Femur (tissue), 1 donor: Measurements from ENCODE around the gene KRTAP4-7.
"Not testable (repeated sequence)": the region's sequence is repeated elsewhere in the genome, so short reads cannot be mapped to it uniquely, and the experiment has no call there.

ENCODE experiments used
- DNase-seq: peaks from one replicate; pipeline ENCODE4 v3.0.0-alpha.2; 2017

Gene KRTAP4-7

DNA sequence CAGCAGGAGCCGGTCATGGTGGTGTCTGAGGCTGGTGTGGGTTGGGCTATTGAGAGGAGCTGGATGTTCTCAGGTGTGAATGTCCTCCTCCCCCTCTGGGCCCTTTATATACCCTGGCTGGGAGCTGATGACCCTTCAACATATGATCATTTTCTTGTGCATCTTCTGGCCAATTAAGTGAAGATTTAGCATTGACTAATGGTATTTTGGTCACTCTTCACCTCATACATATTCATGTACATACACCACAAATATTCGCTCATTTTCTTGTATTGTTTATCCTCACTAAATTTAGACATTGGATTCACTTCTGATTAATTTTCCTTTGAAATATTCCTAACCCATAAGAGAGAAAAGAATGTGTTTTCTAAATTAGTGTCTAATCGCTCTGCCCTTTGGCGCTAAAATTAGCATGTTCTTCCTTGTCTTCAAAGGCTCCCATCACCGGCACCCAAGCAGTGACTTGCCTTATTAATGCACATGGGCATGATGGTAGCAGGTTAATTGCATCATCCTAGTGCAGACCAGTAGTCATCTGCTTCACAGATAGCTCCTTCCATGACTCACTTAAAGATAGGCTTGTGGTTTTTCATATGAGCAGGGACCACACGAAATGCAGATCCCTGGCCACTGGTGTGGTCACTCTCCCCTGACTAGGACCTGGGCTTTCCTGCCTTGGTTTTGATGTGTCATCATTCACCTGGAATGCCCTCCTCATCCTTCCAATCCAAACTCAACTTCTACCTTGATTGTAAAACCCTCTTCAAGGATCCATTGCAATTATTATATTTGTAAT is 17.9 kb upstream of the KRTAP4-7 start, which contains the start of gene KRTAP2-4:
Gene KRTAP2-4 (minus strand): TSS at position 51 of the 796 bp plus-strand sequence. CDS start 34 bp downstream, at position 17.
- DNase-seq = no peak

DNA sequence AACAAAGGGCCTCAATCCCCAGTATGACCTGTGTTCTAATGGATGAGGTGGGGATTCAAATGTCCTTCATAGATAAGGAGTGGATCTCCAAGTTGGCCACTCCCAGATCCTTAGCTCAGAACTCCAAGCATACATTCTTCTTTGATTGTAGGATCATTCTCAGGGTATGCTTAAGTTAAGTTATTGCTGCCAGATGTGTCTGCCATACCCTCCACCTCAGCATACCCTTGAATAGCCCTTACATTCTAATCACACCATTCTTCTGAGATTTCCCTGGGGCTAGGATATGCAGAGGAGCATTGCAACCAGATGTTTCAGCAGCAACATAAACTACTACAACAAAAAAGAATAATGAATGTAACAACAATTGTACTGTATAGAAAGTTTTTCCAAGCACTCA is 16.7 kb upstream of the KRTAP4-7 start:
- DNase-seq = no peak

DNA sequence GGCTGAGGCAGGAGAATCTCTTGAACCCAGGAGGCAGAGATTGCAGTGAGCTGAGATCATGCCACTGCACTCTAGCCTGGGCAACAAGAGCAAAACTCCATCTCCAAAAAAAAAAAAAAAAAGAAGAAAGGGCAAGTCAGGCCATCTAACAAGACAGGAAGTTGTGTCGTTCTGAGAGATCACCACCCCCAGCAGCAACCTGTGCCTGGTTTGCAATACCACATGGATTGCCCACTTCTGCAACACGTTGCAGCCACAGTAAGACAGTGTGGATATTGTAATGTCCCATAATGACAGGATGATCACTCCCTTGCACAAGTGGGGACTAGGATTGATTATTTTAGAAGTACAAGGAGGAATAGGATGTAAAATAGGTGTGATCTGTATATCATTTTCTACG is 14.9 kb upstream of the KRTAP4-7 start:
- DNase-seq = no peak

DNA sequence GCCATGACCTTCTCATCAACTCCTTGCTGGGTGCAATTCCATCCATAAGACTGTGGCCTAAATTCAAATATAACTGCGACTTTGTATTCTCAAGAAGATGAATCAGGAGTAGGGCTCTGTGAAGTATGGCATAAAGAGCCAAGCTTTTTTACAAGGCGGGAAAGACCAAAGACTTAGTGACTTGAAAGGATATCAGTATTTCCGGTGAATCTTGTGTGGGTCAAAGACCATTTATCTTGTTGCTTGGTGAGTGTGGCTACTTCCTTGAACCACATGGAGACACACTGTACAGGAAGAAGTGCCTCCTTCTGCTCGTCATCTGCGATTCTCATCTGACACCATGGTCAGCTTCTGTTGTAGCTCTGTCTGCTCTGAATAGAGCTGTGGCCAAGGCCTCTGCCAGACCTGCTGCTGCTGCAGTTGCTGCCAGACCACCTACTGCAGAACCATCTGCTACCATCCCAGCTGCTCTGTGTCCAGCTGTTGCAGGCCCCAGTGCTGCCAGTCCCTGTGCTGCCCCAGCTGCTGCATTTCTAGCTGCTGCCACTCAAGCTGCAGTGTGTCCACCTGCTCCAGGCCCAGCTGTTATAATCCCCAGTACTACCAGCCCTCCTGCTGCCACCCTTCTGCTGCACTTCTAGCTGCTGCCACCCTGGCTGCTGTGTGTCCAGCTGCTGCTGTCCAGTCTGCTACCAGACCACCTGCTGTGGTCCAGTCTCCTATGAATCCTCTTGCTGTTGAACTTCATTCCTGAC is 12.2 kb upstream of the KRTAP4-7 start:
- DNase-seq = peak; percentile 30

DNA sequence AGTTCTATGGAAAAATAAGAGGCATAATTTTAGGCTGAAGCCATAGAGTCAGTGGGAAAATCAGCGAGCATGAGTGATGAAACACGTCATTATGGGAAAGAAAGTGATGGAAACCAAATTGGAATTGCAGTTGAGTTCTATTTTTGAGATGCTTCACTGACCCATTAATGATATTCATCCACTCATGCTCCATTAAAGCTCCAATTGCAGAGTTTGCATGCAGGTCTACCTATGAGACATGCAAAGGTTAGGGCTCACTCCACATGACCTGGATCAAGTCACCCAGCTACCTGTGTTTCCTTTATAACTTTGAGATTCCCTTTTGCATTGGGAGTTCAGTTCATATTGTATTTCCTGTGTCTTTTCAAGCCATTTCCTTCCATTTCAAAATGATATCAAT is 10.3 kb upstream of the KRTAP4-7 start:
- no peak for DNase-seq

DNA sequence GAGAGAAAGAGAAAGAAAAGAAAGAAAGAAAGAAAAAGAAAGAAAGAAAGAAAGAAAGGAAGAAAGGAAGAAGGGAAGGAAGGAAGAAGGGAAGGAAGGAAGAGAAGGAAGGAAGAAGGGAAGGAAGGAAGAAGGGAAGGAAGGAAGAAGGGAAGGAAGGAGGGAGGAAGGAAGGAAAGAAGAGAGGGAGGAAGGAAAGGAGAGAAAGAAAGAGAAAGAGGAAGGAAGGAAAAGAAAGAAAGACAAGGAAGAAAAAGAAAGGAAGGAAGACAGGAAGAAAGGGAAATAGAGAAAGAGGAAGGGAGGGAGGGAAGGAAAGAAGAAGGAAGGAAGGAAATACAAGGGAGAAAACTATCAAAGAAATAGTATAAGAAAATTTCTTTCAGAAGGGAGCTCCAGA is 7.2 kb upstream of the KRTAP4-7 start:
- no peak for DNase-seq

DNA sequence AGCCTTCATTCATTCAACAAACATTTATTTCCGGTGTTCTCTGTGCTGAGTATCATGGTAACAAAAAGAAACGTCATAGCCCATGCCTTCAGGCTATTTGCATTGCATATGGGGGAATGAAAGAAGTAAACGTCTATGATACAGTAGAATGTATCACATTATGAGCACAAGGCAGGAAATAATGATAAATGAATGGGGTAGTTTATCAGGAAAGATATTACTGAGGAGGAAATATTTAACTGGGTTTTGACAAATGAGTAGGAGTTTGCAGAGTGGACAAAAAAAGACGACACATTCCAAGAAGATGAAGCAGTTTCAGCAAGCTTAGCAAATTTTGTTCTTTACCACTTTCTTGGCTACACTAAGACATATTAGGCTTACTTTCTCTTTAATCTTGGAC is 1.3 kb upstream of the KRTAP4-7 start:
- no peak for DNase-seq

DNA sequence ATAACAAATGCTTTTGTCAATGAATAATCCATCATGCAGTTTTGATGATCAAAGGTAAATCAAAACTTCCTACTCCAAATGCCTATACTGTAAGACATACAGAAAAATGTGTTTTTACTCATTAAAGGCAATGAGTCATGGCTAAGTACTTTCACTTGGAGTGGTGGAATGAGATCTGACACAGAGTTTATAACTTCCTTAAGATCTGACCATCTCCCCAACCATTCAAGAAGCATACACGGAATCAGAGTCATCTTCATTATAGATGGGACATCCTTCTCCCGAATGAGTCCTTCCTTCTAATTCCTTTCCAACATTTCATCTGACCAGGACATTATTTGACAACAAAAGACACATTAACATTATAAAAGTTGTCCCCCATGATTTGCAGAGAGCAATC is 523 bp upstream of the KRTAP4-7 start:
- DNase-seq = not testable (repeated sequence)

DNA sequence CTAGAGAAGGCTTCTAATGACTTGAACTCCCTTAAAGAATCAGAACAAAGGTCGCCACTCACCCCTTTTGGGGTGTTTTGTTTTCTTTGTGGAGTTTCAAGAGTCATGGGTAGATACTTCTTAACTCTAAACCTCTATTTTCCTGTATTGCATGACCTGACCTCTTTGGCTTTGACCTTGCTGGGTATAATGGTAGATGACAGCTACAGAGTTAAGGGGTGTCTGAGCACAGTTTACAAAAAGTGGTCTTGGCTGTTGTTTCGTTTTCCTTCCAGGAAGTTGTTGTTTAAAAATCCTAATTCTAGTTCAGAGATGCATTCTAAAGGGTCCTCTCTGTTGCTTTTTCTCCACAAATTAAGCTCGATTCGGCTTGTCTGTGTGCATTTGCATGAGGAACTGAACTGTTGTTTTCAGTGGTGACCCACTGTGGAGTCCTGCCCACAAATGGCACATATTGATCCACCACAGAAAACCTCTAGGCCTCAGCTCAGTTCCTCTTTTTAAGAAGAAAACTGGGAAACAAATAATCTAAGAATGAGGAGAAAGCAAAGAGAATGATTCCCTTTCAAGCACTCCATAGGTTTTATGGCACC is 4.9 kb downstream of the KRTAP4-7 start:
- DNase-seq = not testable (repeated sequence)

DNA sequence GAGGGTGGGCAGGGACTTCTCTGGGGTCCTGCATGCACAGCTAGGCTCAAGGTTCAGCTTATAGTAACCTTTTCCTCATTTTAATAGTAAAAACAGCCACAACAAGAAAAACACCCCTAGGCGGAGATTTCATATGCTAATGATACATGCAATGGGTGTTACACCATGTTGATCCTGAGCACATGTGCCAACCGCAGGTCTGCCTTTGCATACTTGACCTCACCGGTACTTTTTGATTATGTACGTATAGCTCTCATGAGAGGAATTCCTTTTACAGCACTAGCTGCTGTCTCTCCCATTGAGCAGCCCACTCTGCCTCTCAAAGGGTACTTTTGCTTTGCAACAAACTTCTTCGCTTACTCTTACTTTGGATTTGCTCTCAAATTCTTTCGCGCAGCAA is 12.1 kb downstream of the KRTAP4-7 start:
- DNase-seq = no peak

DNA sequence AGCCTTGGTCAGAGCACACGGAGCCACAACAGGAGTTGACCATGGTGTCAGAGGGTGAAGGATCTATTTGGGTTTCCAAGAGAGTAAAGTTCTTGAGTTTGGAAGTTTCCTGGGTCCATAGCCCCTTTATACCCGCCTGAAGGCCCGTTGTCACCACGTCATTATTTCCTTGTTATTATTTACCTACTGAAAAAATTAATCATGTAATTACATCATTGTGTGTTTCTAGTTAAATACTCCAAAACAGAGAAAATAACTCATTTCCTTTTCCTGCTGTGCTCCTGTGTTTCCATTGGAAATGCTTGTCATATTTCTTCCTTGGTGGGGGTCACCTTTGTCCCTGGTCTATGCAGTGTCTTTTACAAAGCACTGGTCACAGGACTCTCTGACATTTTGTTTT is 14.1 kb downstream of the KRTAP4-7 start, which contains the start of gene KRTAP4-8:
Gene KRTAP4-8 (minus strand): TSS at position 101 of the 400 bp plus-strand sequence. CDS start 58 bp downstream, at position 43.
- no peak for DNase-seq

DNA sequence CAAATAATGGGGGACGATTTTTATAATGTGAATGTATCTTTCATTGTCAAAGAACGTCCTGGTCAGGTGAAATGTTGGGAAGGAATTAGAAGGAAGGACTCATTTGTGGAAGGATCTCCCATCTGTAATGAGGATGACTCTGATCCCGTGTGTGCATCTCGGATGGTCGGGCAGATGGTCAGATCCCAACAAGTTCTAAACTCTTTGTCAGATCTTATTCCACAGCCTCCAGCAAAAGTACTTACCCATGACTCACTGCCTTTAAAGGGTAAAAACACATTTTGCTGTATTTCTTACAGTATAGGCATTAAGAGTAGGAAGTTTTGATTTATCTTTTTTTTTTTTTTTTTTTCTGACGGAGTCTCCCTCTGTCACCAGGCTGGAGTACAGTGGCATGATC is 14.5 kb downstream of the KRTAP4-7 start:
- no peak for DNase-seq

DNA sequence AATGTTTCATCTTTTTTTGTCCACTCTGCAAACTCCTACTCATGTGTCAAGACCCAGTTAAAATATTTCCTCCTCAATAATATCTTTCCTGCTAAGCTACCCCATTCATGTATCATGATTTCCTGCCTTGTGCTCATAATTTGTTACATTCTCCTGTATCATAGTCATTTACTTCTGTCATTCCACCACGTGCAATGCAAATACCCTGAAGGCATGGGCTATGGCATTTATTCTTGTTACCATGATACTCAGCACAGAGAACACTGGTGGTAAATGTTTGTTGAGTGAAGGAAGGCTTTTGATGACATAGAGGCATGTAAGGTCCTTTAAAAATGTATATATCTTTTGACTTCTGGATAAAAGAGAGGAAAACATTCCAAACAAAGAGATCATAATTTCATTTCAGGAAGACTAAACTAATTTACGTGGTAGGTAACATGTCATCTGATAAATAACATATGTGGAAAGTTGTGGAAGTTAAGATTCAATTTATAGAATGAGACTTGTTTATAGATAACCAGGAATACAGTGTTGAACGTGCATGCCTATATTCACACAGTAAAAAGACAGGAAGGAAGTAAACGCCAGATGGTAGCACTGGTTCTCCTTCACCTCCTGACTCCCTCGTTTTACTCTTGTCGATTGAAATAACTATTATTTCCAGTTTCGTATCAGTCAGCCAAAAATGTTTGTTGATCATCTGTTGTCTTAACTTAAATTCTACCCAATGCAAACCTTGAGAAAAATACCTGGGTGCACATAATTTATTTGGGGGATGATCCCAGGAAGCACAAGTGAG is 15.9 kb downstream of the KRTAP4-7 start:
- not testable (repeated sequence) for DNase-seq

DNA sequence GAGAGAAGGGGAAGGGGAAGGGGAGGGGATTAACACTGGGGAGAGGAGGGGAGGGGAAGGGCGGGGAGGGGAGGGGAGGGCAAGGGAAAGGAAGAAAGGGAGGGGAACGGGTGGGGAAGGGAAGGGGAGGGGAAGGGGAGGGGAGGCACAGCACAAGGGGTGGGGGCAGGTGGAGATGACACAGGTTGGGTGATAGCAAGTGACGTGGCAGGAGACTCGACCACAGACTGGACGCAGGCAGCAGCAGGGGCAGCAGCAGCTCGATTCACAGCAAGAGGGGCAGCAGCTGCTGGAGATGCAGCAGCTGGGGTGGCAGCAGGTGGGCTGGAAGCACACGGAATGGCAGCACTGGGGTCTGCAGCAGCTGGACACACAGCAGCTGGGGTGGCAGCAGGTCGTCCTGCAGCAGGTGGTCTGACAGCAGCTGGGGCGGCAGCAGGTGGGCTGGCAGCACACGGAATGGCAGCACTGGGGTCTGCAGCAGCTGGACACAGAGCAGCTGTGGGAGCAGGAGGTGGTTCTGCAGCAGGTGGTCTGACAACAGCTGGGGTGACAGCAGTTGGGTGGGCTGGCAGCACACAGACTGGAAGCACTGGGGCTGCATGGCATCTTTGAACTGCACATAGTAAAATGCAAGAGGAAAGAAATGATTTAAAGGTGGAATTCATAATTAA is 17.8 kb downstream of the KRTAP4-7 start, which contains the start of gene KRTAP4-16:
Gene KRTAP4-16 (minus strand): TSS at position 624 of the 674 bp plus-strand sequence. CDS start 0 bp downstream, at position 624.
- DNase-seq = no peak

DNA sequence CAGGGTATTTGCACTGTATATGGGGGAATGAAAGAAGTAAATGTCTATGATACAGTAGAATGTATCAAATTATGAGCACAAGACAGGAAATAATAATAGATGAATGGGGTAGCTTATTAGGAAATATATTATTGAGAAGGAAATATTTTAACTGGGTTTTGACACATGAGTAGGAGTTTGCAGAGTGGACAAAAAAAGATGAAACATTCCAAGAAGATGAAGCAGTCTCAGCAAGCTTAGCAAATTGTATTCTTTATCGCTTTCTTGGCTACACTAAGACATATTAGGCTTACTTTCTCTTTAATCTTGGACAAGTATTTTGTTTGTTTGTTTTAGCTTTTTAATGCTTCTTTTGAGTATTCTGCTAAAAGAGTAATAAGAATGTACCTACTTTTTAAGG is 19.9 kb downstream of the KRTAP4-7 start:
- DNase-seq = no peak

DNA sequence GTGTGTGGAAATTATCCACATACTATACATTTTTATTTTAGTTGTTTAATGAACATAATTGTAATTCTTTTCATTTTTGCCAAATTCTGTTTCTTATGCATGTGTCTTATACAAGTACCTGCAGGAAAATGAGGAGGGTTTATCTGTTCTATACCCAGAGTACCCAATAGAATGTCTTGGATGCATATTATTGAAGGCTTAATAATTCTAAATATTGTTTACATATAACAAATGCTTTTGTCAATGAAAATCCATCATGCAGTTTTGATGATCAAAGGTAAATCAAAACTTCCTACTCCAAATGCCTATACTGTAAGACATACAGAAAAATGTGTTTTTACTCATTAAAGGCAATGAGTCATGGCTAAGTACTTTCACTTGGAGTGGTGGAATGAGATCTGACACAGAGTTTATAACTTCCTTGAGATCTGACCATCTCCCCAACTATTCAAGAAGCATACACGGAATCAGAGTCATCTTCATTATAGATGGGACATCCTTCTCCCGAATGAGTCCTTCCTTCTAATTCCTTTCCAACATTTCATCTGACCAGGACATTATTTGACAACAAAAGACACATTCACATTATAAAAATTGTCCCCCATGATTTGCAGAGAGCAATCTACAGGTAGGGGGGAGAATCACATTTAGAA is 20.6 kb downstream of the KRTAP4-7 start:
- not testable (repeated sequence) for DNase-seq

DNA sequence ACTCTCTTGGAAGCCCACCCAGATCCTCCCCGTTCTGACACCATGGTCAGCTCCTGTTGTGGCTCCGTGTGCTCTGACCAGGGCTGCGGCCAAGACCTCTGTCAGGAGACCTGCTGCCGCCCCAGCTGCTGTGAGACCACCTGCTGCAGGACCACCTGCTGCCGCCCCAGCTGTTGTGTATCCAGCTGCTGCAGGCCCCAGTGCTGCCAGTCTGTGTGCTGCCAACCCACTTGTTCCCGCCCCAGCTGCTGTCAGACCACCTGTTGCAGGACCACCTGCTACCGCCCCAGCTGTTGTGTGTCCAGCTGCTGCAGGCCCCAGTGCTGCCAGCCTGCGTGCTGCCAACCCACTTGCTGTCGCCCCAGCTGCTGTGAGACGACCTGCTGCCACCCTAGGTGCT is 21.4 kb downstream of the KRTAP4-7 start, which contains the start of gene KRTAP4-9:
Gene KRTAP4-9 (plus strand): TSS at position 43 of the 400 bp plus-strand sequence. CDS start 0 bp downstream, at position 43.
- DNase-seq = not testable (repeated sequence)

DNA sequence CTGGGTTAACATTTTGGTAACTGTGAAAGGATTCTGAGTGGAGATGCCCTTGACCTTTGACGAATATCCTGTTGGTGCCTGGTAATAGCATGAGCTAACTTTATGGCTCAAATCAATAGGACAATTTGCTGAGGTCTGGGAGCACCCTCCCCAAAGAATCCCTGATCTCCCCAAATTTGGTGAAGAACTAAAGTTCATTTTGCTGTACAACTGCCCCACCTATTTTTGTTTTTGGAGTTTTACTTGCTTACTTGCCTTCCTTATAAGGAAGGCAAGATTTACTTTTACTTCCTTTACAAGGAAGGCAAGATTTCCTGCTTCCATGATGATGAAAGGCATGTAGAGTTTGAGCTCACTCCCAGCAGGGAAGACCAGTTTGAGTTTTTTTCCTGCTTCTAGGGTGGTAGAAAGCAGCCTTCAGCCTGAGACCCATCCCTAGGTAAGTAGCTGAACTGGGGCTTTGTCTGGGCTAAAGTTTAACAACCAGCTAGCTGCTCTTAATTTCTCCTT is 24.0 kb downstream of the KRTAP4-7 start:
- DNase-seq = no peak

DNA sequence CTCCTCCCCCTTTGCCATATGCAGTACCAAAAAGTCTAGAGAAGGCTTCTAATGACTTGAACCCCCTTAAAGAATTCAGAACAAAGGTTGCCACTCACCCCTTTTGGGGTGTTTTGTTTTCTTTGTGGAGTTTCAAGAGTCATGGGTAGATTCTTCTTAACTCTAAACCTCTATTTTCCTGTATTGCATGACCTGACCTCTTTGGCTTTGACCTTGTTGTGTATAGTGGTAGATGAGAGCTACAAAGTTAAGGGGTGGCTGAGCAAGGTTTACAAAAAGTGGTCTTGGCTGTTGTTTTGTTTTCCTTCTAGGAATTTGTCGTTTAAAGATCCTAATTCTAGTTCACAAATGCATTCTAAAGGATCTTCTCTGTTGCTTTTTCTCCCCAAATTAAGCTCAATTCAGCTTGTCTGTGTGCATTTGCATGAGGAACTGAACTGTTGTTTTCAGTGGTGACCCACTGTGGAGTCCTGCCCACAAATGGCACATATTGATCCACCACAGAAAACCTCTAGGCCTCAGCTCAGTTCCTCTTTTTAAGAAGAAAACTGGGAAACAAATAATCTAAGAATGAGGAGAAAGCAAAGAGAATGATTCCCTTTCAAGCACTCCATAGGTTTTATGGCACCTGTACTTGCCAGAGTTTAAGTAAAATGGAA is 24.9 kb downstream of the KRTAP4-7 start:
- not testable (repeated sequence) for DNase-seq

DNA sequence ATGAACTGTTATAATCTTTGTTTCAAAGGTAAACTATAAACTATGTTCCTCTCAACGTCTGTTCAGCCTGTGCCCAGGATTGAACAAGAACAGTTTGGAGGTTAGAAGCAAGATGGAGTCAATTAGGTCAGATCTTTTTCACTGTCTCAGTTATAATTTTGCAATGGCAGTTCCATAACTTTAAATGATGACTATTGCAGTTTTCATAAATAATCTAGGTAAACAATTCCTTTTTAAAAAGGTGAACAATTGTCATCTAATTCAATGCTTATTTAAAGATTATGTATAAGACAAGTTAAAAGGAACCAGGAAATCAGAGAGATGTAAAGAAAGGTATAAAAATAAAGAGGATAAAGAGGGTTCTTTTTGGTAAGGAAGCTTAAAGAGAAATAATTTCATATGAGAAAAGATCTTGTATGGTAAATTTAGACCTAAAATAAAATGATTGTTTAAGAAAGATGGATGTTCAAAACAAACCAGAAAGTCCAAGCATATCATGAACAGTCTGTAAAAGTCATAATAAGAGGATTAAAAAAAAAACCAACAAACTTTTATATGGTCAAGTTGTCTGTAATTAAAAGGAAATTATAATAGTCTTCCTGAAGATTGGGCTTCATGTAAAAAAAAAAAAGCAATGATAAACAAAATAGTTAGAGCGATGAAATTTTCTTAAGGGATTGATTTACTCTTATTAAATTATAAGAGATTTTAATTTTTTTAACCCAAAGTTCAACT is 27.4 kb downstream of the KRTAP4-7 start:
- no peak for DNase-seq
